HEK293 (cell line): ENCODE data around the gene SLC40A1.

Experiments used
- CTCF ChIA-PET: fragments of 350-600 bp; formaldehyde crosslinking; extraction: SDS; loops from one replicate; lab custom pipeline; 2021; ENCODE audit warnings: antibody characterized with exemption; lab: Yijun Ruan, JAX
- POLR2A ChIA-PET: fragments of 300-600 bp; formaldehyde crosslinking; extraction: SDS; loops from one replicate; lab custom pipeline; 2020; ENCODE audit warnings: antibody characterized with exemption, inconsistent platforms; lab: Yijun Ruan, JAX
- H3K27ac ChIP-seq: fragments of 200-500 bp; sonication (Bioruptor generic); 2 replicates; pipeline ENCODE4 v1.5.1; 2014; ENCODE audit warnings: low read depth, low read length, control low read depth, inconsistent platforms; ENCODE audit errors: extremely low read depth
- H3K36me3 ChIP-seq, 2 experiments: fragments of 200-500 bp in 1 of 2; sonication (Bioruptor generic) in 1 of 2; 1 replicate in 1 of 2; 2 replicates in 1 of 2; pipeline ENCODE4 v1.5.1; 2014 to 2017; ENCODE audit warnings: inconsistent platforms in 2 of 2, low read length in 2 of 2; ENCODE audit not compliant: control insufficient read depth in 2 of 2, insufficient read depth in 1 of 2
- H3K4me1 ChIP-seq: fragments of 200-500 bp; sonication (Bioruptor generic); 2 replicates; pipeline ENCODE4 v1.5.1; 2014; ENCODE audit warnings: mild to moderate bottlenecking, low read length, inconsistent platforms; ENCODE audit not compliant: control insufficient read depth, insufficient read depth
- H3K4me3 ChIP-seq: 2 replicates; pipeline ENCODE4 v1.5.1; 2011; ENCODE audit warnings: low read depth, mild to moderate bottlenecking, control low read depth, low read length, moderate library complexity
- H3K9me3 ChIP-seq: fragments of 200-500 bp; sonication (Bioruptor generic); 2 replicates; pipeline ENCODE4 v1.5.1; 2014; ENCODE audit warnings: low read depth, low read length, inconsistent platforms; ENCODE audit not compliant: control insufficient read depth, insufficient read depth
- KLF7 ChIP-seq: fragments of 450-650 bp; formaldehyde crosslinking; IDR thresholded peaks from 2 replicates; pipeline ENCODE4 v1.5.1; 2016; ENCODE audit warnings: missing biosample characterization, missing genetic modification characterization, borderline replicate concordance
- PRDM1 ChIP-seq: fragments of 450-650 bp; formaldehyde crosslinking; IDR thresholded peaks from 2 replicates; pipeline ENCODE4; 2016; ENCODE audit warnings: missing biosample characterization, missing genetic modification characterization
- PRDM6 ChIP-seq: fragments of 450-650 bp; formaldehyde crosslinking; IDR thresholded peaks from 2 replicates; pipeline ENCODE4 v1.5.1; 2017; ENCODE audit warnings: missing biosample characterization, missing genetic modification characterization
- ZBTB20 ChIP-seq: fragments of 450-650 bp; formaldehyde crosslinking; IDR thresholded peaks from 2 replicates; pipeline ENCODE4 v1.5.1; 2016; ENCODE audit warnings: missing biosample characterization, missing genetic modification characterization
- ZBTB7A ChIP-seq: fragments of 450-650 bp; formaldehyde crosslinking; IDR thresholded peaks from 2 replicates; pipeline ENCODE4 v1.5.1; 2016; ENCODE audit warnings: low read depth, missing biosample characterization, missing genetic modification characterization
- ZBTB8A ChIP-seq: fragments of 450-650 bp; formaldehyde crosslinking; IDR thresholded peaks from 2 replicates; pipeline ENCODE4 v1.5.1; 2016; ENCODE audit warnings: missing biosample characterization, missing genetic modification characterization
- ZEB2 ChIP-seq: fragments of 450-650 bp; formaldehyde crosslinking; IDR thresholded peaks from 2 replicates; pipeline ENCODE4 v1.5.1; 2016; ENCODE audit warnings: missing biosample characterization, missing genetic modification characterization
- ZIC2 ChIP-seq: fragments of 450-650 bp; formaldehyde crosslinking; IDR thresholded peaks from 2 replicates; pipeline ENCODE4 v1.5.1; 2016; ENCODE audit warnings: missing biosample characterization, missing genetic modification characterization
- ZNF184 ChIP-seq: fragments of 450-650 bp; IDR thresholded peaks from 2 replicates; pipeline ENCODE4 v1.5.1; 2018; ENCODE audit warnings: missing biosample characterization, mild to moderate bottlenecking, missing genetic modification characterization
- ZNF19 ChIP-seq: fragments of 450-650 bp; formaldehyde crosslinking; IDR thresholded peaks from 2 replicates; pipeline ENCODE4; 2016; ENCODE audit warnings: missing biosample characterization, missing genetic modification characterization, low read depth
- ZNF223 ChIP-seq: fragments of 450-650 bp; formaldehyde crosslinking; IDR thresholded peaks from 2 replicates; pipeline ENCODE4 v1.5.1; 2016; ENCODE audit warnings: missing biosample characterization, missing genetic modification characterization
- ZNF266 ChIP-seq: fragments of 450-650 bp; formaldehyde crosslinking; IDR thresholded peaks from 2 replicates; pipeline ENCODE4 v1.5.1; 2016; ENCODE audit warnings: missing biosample characterization, missing genetic modification characterization, low read depth
- ZNF335 ChIP-seq: fragments of 450-650 bp; formaldehyde crosslinking; conservative IDR thresholded peaks from 2 replicates; pipeline ENCODE4 v1.5.1; 2016; ENCODE audit warnings: missing biosample characterization, missing genetic modification characterization
- ZNF48 ChIP-seq: fragments of 450-650 bp; formaldehyde crosslinking; IDR thresholded peaks from 2 replicates; pipeline ENCODE4 v1.5.1; 2016; ENCODE audit warnings: missing biosample characterization, missing genetic modification characterization
- ZNF518A ChIP-seq: fragments of 450-650 bp; formaldehyde crosslinking; conservative IDR thresholded peaks from 2 replicates; pipeline ENCODE4 v1.5.1; 2016; ENCODE audit warnings: low read depth, missing biosample characterization, missing genetic modification characterization
- ZNF530 ChIP-seq: fragments of 450-650 bp; formaldehyde crosslinking; IDR thresholded peaks from 2 replicates; pipeline ENCODE4 v1.5.1; 2016; ENCODE audit warnings: low read depth, missing biosample characterization, missing genetic modification characterization
- ZNF549 ChIP-seq: fragments of 450-650 bp; IDR thresholded peaks from 2 replicates; pipeline ENCODE4 v1.5.1; 2018; ENCODE audit warnings: missing biosample characterization, missing genetic modification characterization, mild to moderate bottlenecking, inconsistent platforms, moderate library complexity
- ZNF658 ChIP-seq: fragments of 450-650 bp; formaldehyde crosslinking; IDR thresholded peaks from 2 replicates; pipeline ENCODE4; 2016; ENCODE audit warnings: missing biosample characterization, missing genetic modification characterization
- ZNF707 ChIP-seq: fragments of 450-650 bp; formaldehyde crosslinking; IDR thresholded peaks from 2 replicates; pipeline ENCODE4 v1.5.1; 2016; ENCODE audit warnings: missing biosample characterization, missing genetic modification characterization
- ZNF830 ChIP-seq: fragments of 450-650 bp; IDR thresholded peaks from 2 replicates; pipeline ENCODE4 v1.5.0; 2018; ENCODE audit warnings: missing biosample characterization, missing genetic modification characterization, low read depth, mild to moderate bottlenecking, moderate library complexity
- ZNF837 ChIP-seq: fragments of 450-650 bp; formaldehyde crosslinking; IDR thresholded peaks from 2 replicates; pipeline ENCODE4 v1.5.1; 2016; ENCODE audit warnings: missing biosample characterization, missing genetic modification characterization
- ZSCAN18 ChIP-seq: fragments of 450-650 bp; formaldehyde crosslinking; IDR thresholded peaks from 2 replicates; pipeline ENCODE4 v1.5.1; 2016; ENCODE audit warnings: missing biosample characterization, missing genetic modification characterization

The SLC40A1 gene

GRCh38 chr2:189614585-189614984, 34.0 kb upstream of the SLC40A1 start:
- POLR2A ChIA-PET: no interaction called here
- no peak for TF ChIP-seq ZNF837
- no peak for TF ChIP-seq PRDM1
- TF ChIP-seq ZNF184 (tag by site-specific recombination): no peak
- TF ChIP-seq ZNF48 (tag by site-specific recombination): no peak
- no peak for TF ChIP-seq KLF7
- no peak for TF ChIP-seq ZNF707 (tag by site-specific recombination)
- no peak for TF ChIP-seq ZBTB20 (tag by site-specific recombination)
- TF ChIP-seq ZNF549 (tag by site-specific recombination): no peak
- no peak for TF ChIP-seq ZNF830
- TF ChIP-seq ZNF19 (tag by site-specific recombination): no peak
- TF ChIP-seq ZNF518A (tag by site-specific recombination): no peak
- no peak for TF ChIP-seq ZIC2 (tag by site-specific recombination)
- no peak for TF ChIP-seq ZEB2 (tag by site-specific recombination)
- TF ChIP-seq ZBTB7A (tag by site-specific recombination): no peak
- no peak for TF ChIP-seq ZNF223 (tag by site-specific recombination)
- no peak for TF ChIP-seq ZNF266 (tag by site-specific recombination)
- TF ChIP-seq ZSCAN18 (tag by site-specific recombination): no peak
- Histone ChIP-seq H3K36me3 (no peaks in the 10 kb centered on the region), H3K4me3 (no peak overlapping the region), H3K9me3 (no peaks in the 10 kb centered on the region), H3K4me1 (peaks cover 10% of the 10 kb centered on the region), H3K27ac (no peak overlapping the region)
- CTCF ChIA-PET: interaction anchor here (0.7 kb wide), 1 partner anchor 10 kb away, joined by 3 read pairs; no protein-coding TSS in a partner anchor

- ChIA-PET POLR2A (no interaction called here), CTCF (interaction anchor here (0.5 kb wide), 1 partner anchor 16 kb away, joined by 3 read pairs; no protein-coding TSS in a partner anchor)
- H3K27ac ChIP-seq: no peak overlapping the region
- peaks cover 16% of the 10 kb centered on the region for H3K4me1 ChIP-seq
- H3K36me3 ChIP-seq: no peaks in the 10 kb centered on the region
- no peaks in the 10 kb centered on the region for H3K9me3 ChIP-seq
- H3K4me3 ChIP-seq: no peak overlapping the region
- TF ChIP-seq PRDM1 (peak; percentile 64; the same call in 1 of the 2 replicates), ZNF335 (tag by site-specific recombination) (peak; percentile 28; the same call in 1 of the 2 replicates), ZNF530 (tag by site-specific recombination) (no peak), ZBTB8A (tag by site-specific recombination) (no peak), ZIC2 (tag by site-specific recombination) (no peak), ZNF658 (tag by site-specific recombination) (no peak), PRDM6 (peak; percentile 46), ZBTB7A (tag by site-specific recombination) (no peak)
- TF ChIP-seq, all 188 proteins: peak for 3
Measured at GRCh38 chr2:189613650-189614420, 33.2 kb upstream of the SLC40A1 start.
